Sigmoid colon (tissue), 7 donors: ENCODE data around the gene TOM1L2. TPM values are rescaled to one million over a fixed set of nuclear protein-coding genes. Genes with fewer than 3 reads are reported as not detected.

Experiments used
- DNase-seq: peaks from one replicate; pipeline ENCODE4 v3.0.0-alpha.2; 2019
- H3K27ac ChIP-seq, 4 donors: fragments of 200-600 bp; sonication (generic); one replicate each; pipeline ENCODE4 v1.5.1; 2016 to 2019; ENCODE audit warnings: mild to moderate bottlenecking in 1 of 4
- H3K27me3 ChIP-seq, 3 donors: fragments of 200-600 bp; sonication (generic); one replicate each; pipeline ENCODE4 v1.5.1; 2019; ENCODE audit warnings: mild to moderate bottlenecking in 1 of 3
- H3K36me3 ChIP-seq, 4 donors: fragments of 200-600 bp; sonication (generic); one replicate each; pipeline ENCODE4 v1.5.1; 2016 to 2019
- H3K4me1 ChIP-seq, 4 donors: fragments of 200-600 bp; sonication (generic); one replicate each; pipeline ENCODE4 v1.5.1; 2017 to 2019
- H3K4me3 ChIP-seq, 4 donors: fragments of 200-600 bp; sonication (generic); one replicate each; pipeline ENCODE4 v1.5.1; 2017 to 2019; ENCODE audit warnings: mild to moderate bottlenecking in 2 of 4, moderate library complexity in 1 of 4
- H3K9me3 ChIP-seq, 4 donors: fragments of 200-600 bp in 3 of 4; sonication (generic) in 3 of 4; one replicate each; pipeline versions ENCODE4 v1.5.1 to v1.6.1; 2013 to 2019
- EP300 ChIP-seq, 4 donors: sonication (generic); formaldehyde crosslinking; IDR thresholded peaks; one replicate each; pipeline ENCODE4 v1.6.1; 2017; ENCODE audit warnings: antibody characterized with exemption in 4 of 4
- POLR2A ChIP-seq, 2 donors: fragments of 450-650 bp; IDR thresholded peaks; one replicate each; pipeline ENCODE4 v1.6.1; 2016; ENCODE audit warnings: antibody characterized with exemption in 2 of 2, mild to moderate bottlenecking in 2 of 2, moderate library complexity in 2 of 2
- POLR2AphosphoS5 ChIP-seq, 4 donors: sonication (generic); formaldehyde crosslinking; IDR thresholded peaks; one replicate each; pipeline ENCODE4 v1.6.1; 2017; ENCODE audit warnings: antibody characterized with exemption in 4 of 4
- WGBS, 2 donors: extraction: QIAGEN DNeasy Blood & Tissue Kit; methylation state at CpG; one replicate each; pipeline ENCODE4 v1.1.7; 2013; 5-methylcytosine and 5-hydroxymethylcytosine counted together
- intact Hi-C: fragments of 100-400 bp; cut with DNase I; formaldehyde crosslinking; loops from one replicate; pipeline ENCODE4 v1.15.1; 2023
- polyA plus RNA-seq, 3 donors: library from polyadenylated mRNA; stranded (reverse); fragments of 200-250 nt; gene quantifications; one replicate each; pipeline ENCODE4 v1.2.3, GENCODE V29; 2013
- total RNA-seq, 4 donors: library from RNA; depleted of rRNA; stranded (reverse); fragments of >200 nt; gene quantifications; one replicate each; pipeline ENCODE4 v1.1.0, GENCODE V29; 2016
- TF ChIP-seq, protein P1 (sequence below), 4 experiments: fragments of 450-650 bp in 3 of 4; fragments of 200-600 bp in 1 of 4; IDR thresholded peaks; one replicate each; pipeline ENCODE4 v1.5.1; 2016 to 2019; ENCODE audit warnings: antibody characterized with exemption in 4 of 4, mild to moderate bottlenecking in 3 of 4, moderate library complexity in 2 of 4
- donor health status: healthy with polysubstance abuse.
- donor health status: Bipolar disorder and iron deficiency.
- donor health status: healthy.

The TOM1L2 gene
- total and polyA plus RNA-seq, 7 donors = 13.8 to 215 (median 43.3) TPM

DNA sequence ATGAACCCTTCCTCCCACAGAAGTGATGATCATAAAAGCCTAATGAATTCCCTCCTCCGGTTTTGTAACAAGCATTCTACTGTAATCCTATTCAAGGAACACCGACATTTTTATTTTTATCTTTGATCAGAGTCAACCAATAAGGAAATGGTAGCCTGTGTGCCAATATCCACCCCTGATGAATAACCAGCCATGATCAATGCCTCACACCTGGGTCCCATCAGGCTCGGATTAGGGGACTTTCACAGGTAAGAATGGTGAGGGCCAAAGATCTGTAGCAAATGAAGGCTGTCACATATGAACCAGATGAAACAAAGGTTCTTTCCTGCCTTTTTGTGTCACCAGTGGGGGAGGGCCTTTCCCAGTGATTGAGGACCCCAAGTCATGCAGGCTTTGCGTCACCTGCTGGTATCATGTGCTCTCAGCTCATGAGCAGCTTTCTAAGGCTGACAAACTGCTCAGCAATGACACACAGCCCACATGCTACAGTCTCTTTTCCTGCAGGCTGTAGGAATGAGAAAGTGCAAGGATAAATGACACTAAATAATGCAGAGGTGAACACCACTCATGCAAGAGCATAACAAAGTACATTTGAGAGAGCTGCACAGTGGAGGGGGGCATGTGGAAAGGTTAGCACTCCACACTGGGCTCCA is 34.9 kb downstream of the TOM1L2 start:
- no peak overlapping the region for H3K4me3 ChIP-seq
- no peak for DNase-seq
- no peaks in the 10 kb centered on the region for H3K36me3 ChIP-seq
- TF ChIP-seq POLR2AphosphoS5 (IDR thresholded peaks at IDR 0.05) (no peak), EP300 (IDR thresholded peaks at IDR 0.05) (no peak), POLR2A (IDR thresholded peaks at IDR 0.05) (no peak)
- TF ChIP-seq, protein P1, sequence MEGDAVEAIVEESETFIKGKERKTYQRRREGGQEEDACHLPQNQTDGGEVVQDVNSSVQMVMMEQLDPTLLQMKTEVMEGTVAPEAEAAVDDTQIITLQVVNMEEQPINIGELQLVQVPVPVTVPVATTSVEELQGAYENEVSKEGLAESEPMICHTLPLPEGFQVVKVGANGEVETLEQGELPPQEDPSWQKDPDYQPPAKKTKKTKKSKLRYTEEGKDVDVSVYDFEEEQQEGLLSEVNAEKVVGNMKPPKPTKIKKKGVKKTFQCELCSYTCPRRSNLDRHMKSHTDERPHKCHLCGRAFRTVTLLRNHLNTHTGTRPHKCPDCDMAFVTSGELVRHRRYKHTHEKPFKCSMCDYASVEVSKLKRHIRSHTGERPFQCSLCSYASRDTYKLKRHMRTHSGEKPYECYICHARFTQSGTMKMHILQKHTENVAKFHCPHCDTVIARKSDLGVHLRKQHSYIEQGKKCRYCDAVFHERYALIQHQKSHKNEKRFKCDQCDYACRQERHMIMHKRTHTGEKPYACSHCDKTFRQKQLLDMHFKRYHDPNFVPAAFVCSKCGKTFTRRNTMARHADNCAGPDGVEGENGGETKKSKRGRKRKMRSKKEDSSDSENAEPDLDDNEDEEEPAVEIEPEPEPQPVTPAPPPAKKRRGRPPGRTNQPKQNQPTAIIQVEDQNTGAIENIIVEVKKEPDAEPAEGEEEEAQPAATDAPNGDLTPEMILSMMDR (IDR thresholded peaks at IDR 0.05) = no peak
- intact Hi-C loops = no loop called here
- WGBS, 2 donors = 45 to 79% methylated on average over 4 of the region's 4 CpGs
- H3K27me3 ChIP-seq = no peaks in the 10 kb centered on the region
- no peaks in the 10 kb centered on the region for H3K9me3 ChIP-seq
- H3K27ac ChIP-seq = no peak overlapping the region
- peaks cover 0 to 59% (median 35%) of the 10 kb centered on the region in 4 donors for H3K4me1 ChIP-seq

GRCh38 chr17:17935321-17936271 is 36.6 kb downstream of the TOM1L2 start:
- TF ChIP-seq, protein P1 (IDR thresholded peaks at IDR 0.05) = no peak
- TF ChIP-seq POLR2A (IDR thresholded peaks at IDR 0.05) = no peak
- TF ChIP-seq EP300 (IDR thresholded peaks at IDR 0.05) = no peak
- no peak for TF ChIP-seq POLR2AphosphoS5 (IDR thresholded peaks at IDR 0.05)
- Histone ChIP-seq H3K27me3 (no peaks in the 10 kb centered on the region), H3K9me3 (no peaks in the 10 kb centered on the region), H3K36me3 (no peaks in the 10 kb centered on the region), H3K4me1 (peaks cover 0 to 56% (median 29%) of the 10 kb centered on the region in 4 donors), H3K4me3 (no peak overlapping the region), H3K27ac (no peak overlapping the region)
- WGBS, 2 donors = 18 to 66% methylated on average over 6 of the region's 6 CpGs
- peak; percentile 75 for DNase-seq
- intact Hi-C loops = no loop called here

DNA sequence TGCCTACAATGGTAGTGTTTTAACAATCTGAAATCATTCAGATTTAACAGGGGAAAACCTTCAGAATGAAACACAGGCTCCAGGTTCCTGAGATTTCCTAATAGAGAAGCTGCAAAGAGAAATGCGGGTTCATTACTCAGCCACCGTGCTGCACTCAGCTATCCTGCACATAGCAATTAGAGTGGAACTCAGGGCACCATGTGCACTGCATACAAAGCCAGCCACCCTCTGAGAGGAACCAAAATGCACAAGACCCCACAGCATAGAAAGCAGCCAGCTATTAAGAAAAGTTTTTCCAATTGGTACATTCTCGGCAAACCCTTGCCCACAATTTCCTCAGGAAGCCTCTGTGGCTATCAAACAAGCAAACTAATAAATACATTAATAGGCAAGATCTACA is 37.4 kb downstream of the TOM1L2 start:
- TF ChIP-seq, protein P1 (IDR thresholded peaks at IDR 0.05) = no peak
- no peak for TF ChIP-seq EP300 (IDR thresholded peaks at IDR 0.05)
- no peak for TF ChIP-seq POLR2A (IDR thresholded peaks at IDR 0.05)
- TF ChIP-seq POLR2AphosphoS5 (IDR thresholded peaks at IDR 0.05) = no peak
- intact Hi-C loops = no loop called here
- Histone ChIP-seq H3K36me3 (no peaks in the 10 kb centered on the region), H3K9me3 (no peaks in the 10 kb centered on the region), H3K27me3 (no peaks in the 10 kb centered on the region), H3K4me3 (no peak overlapping the region), H3K27ac (no peak overlapping the region), H3K4me1 (peaks cover 0 to 56% (median 25%) of the 10 kb centered on the region in 4 donors)
- DNase-seq = no peak
- 67 to 88% methylated on average over 3 of the region's 3 CpGs for WGBS, 2 donors

DNA sequence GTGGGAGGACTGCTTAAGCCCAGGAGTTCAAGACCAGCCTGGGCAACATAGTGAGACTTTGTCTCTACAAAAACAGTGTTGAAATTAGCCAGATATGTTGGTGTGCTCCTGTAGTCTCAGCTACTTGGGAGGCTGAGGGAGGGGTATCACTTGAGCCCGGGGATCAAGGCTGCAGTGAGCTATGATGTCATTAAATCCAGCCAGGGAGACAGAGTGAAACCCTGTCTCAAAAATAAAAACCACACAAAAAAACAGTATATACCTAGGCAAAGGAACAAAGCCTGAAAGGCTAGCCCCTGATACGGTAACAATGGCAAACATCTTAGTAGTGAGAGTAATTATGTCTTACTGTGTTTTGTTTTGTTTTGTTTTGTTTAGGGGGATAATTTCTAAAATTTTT is 38.0 kb downstream of the TOM1L2 start:
- H3K4me3 ChIP-seq = no peak overlapping the region
- WGBS, 2 donors = 91 to 94% methylated on average over 2 of the region's 2 CpGs
- intact Hi-C loops = no loop called here
- H3K27me3 ChIP-seq = no peaks in the 10 kb centered on the region
- DNase-seq = no peak
- H3K4me1 ChIP-seq = peaks cover 0 to 59% (median 31%) of the 10 kb centered on the region in 4 donors
- H3K36me3 ChIP-seq = no peaks in the 10 kb centered on the region
- no peak overlapping the region for H3K27ac ChIP-seq
- TF ChIP-seq, protein P1 (IDR thresholded peaks at IDR 0.05) = no peak
- TF ChIP-seq POLR2AphosphoS5 (IDR thresholded peaks at IDR 0.05) (no peak), EP300 (IDR thresholded peaks at IDR 0.05) (no peak), POLR2A (IDR thresholded peaks at IDR 0.05) (no peak)
- no peaks in the 10 kb centered on the region for H3K9me3 ChIP-seq
